GM18507 (cell line): Measurements from ENCODE around the gene CRIP2.

Experiments
- DNase-seq: peaks from one replicate; pipeline ENCODE4 v3.0.0; 2011; ENCODE audit warnings: low read depth; ENCODE audit not compliant: insufficient read length; ENCODE audit errors: extremely low spot score
- FAIRE-seq: peaks from 2 replicates; lab custom pipeline; 2011; peaks lifted over from hg19 to GRCh38; lab: Jason Lieb, UNC

Gene CRIP2, protein sequence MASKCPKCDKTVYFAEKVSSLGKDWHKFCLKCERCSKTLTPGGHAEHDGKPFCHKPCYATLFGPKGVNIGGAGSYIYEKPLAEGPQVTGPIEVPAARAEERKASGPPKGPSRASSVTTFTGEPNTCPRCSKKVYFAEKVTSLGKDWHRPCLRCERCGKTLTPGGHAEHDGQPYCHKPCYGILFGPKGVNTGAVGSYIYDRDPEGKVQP

GRCh38 chr14:105474483-105475268 lies at the start of gene CRIP2:
CRIP2 (plus strand) TSS chr14:105474821; CDS start chr14:105474863, 42 bp downstream.
- FAIRE-seq = no peak
- DNase-seq = no peak

- FAIRE-seq = no peak
- no peak for DNase-seq
Measured at GRCh38 chr14:105424861-105425260, 49.8 kb upstream of the CRIP2 start.

GRCh38 chr14:105425823-105426247 lies 48.8 kb upstream of the CRIP2 start:
- no peak for FAIRE-seq
- DNase-seq = no peak

- DNase-seq = no peak
- FAIRE-seq = no peak
Measured at GRCh38 chr14:105426416-105427130, 48.0 kb upstream of the CRIP2 start.

DNA sequence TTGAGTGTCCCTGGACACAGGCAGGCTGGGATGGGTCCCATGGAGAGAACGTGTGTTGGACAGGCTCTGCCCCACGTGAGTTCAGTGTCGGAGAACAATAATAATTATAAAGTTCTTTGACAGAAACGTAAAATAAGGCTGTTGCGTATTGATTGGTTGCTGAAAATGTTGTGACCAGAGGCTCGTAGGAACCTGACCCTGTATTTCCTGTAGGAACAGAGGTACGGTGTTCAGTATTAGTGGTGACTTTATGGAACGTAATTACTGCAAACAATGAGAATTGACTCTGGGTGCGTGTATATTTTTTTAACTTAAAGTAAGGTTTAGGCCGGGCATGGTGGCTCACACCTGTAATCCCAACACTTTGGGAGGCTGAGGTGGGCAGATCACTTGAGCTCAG lies 47.2 kb upstream of the CRIP2 start:
- no peak for DNase-seq
- no peak for FAIRE-seq

GRCh38 chr14:105427936-105428485 lies 46.6 kb upstream of the CRIP2 start:
- no peak for DNase-seq
- FAIRE-seq = no peak

GRCh38 chr14:105430042-105430441 lies 44.6 kb upstream of the CRIP2 start:
- DNase-seq (no peak), FAIRE-seq (no peak)

- no peak for DNase-seq
- no peak for FAIRE-seq
Measured at GRCh38 chr14:105430565-105430964, 44.1 kb upstream of the CRIP2 start.

DNA sequence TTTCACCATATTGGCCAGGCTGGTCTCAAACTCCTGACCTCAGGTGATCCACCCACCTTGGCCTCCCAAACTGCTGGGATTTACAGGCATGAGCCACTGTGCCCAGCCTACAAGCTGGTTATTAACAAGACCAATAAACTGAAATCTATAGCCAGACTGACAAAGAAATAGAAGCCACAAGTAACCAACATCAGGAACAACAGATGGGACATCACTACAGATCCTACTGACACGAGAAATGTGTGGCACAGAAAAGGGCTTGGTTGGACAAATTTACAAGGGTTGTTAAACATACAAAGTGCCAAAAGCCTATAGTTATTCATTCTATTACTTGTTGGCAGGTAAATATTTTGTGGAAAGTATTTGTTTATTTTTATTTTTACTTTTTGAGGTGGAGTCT lies 43.4 kb upstream of the CRIP2 start:
- DNase-seq (no peak), FAIRE-seq (no peak)

GRCh38 chr14:105432657-105433056 lies 42.0 kb upstream of the CRIP2 start:
- DNase-seq (no peak), FAIRE-seq (no peak)

- FAIRE-seq = no peak
Measured at GRCh38 chr14:105433161-105433605, 41.4 kb upstream of the CRIP2 start.

DNA sequence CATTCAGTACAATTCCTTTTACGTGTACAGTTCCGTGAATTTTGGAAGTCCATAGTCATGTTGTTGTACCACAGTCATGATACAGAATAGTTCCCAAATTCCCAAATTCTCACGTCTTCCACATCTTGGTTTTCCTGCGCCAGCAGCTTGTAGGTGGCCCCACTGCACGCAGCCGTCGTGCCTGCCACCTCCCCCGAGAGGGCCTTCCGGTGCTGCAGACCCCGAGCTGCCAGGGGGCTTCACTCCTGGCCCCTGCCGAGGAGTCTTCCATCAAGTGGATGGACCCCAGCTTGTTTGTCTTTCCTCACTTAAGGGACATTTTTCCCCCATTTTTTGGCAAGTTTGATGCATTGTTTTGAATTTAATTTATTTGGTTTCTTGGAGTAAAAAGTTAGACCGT lies 38.2 kb upstream of the CRIP2 start:
- FAIRE-seq (no peak), DNase-seq (no peak)

More at GRCh38 chr14:105433161-105433605, 41.4 kb upstream of the CRIP2 start:
- DNase-seq = no peak

- DNase-seq (no peak), FAIRE-seq (no peak)
Measured at GRCh38 chr14:105436891-105437722, 37.5 kb upstream of the CRIP2 start.

GRCh38 chr14:105437723-105438500 lies 36.7 kb upstream of the CRIP2 start:
- FAIRE-seq (no peak), DNase-seq (no peak)

DNA sequence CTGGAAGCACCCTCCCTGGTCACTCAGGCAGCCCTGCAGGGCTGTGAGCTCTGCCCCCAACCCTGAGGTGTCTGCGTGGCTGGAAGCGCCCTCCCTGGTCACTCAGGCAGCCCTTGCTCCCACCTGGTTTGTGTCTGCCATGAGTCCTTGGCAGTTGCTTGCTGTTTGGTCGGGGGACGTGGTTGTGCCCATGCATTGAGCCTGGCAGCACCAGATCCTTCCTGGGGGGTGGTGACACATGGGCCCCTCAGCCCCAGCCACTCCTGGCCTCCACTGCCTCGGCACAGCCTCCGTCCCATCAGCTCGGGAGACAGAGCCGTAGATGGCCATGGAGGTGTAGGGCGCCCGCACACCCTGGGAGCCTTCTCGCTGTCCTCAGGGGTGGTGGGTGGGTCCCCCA lies 35.4 kb upstream of the CRIP2 start:
- DNase-seq = no peak
- FAIRE-seq = no peak

DNA sequence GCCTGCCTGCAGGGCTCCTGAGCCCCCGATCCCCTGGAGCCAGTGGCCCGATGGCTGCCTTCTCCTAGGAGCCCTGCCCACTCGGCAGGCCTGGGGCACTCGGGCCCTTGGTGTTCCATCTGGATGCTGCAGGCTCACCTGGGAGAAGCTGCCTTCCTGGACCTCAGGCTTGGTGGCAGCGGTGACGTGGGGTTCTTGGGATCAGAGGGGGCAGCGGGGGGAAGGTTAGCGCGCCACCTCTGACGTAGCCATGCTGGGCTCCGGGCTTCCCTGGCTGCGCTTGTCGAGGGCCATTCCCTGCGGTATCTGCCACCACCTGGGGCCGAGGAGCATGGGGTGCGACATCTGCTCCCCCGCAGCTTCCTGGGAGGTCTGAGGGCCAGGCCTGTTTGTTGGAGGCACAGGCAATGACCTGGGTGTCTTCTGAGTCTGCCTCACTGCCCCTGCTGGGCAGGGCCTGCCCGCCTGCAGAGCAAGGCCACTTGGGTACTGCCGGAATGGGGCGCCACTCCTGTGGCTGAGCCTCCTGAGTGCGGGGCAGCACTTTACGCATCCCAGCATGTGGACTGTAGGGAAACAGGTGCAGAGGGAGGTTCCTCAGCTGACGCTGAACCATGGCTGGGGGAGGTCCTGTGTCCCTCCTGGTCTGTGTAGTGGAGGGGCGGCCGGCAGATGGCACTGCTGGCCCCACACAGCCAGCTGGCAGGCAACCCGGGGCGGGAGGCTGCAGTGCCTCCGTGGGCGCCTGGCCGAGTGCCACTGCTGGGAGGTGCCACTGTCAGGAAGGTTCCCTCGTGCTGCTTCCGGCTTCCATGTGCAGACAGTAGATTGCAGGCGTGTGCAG lies 34.7 kb upstream of the CRIP2 start:
- FAIRE-seq (no peak), DNase-seq (no peak)

GRCh38 chr14:105440554-105440900 lies 34.1 kb upstream of the CRIP2 start:
- FAIRE-seq = no peak
- no peak for DNase-seq

GRCh38 chr14:105440992-105441391 lies 33.6 kb upstream of the CRIP2 start:
- FAIRE-seq (no peak), DNase-seq (no peak)
